DOHH2 (cell line): Measurements from ENCODE around the gene TBL3.

Experiments
- H3F3A ChIP-seq: fragments of 200-600 bp; sonication (generic), shearing (Covaris generic); 2 replicates; pipeline ENCODE4 v1.6.0; 2016; ENCODE audit warnings: antibody characterized with exemption, mild to moderate bottlenecking; ENCODE audit not compliant: control insufficient read depth, insufficient read depth
- H3K27ac ChIP-seq: fragments of 200-600 bp; sonication (generic); 2 replicates; pipeline ENCODE4 v1.5.1; 2014; ENCODE audit warnings: low read depth, mild to moderate bottlenecking, low read length, moderate library complexity
- H3K27me3 ChIP-seq: fragments of 200-600 bp; sonication (generic); 2 replicates; pipeline ENCODE4 v1.6.1; 2014; ENCODE audit warnings: mild to moderate bottlenecking, low read length, mixed read lengths; ENCODE audit not compliant: control insufficient read depth
- H3K36me3 ChIP-seq: fragments of 200-600 bp; sonication (generic); 2 replicates; pipeline ENCODE4 v1.6.1; 2014; ENCODE audit warnings: mild to moderate bottlenecking, low read length, moderate library complexity, mixed read lengths; ENCODE audit not compliant: control insufficient read depth
- H3K4me1 ChIP-seq: fragments of 200-600 bp; sonication (generic); 2 replicates; pipeline ENCODE4 v1.6.1; 2014; ENCODE audit warnings: mild to moderate bottlenecking, low read length, mixed read lengths; ENCODE audit not compliant: control insufficient read depth
- H3K4me2 ChIP-seq: fragments of 200-600 bp; sonication (generic); 2 replicates; pipeline ENCODE4 v1.6.0; 2014; ENCODE audit warnings: mild to moderate bottlenecking, low read length, moderate library complexity
- H3K4me3 ChIP-seq: fragments of 200-600 bp; sonication (generic); 2 replicates; pipeline ENCODE4 v1.5.1; 2014; ENCODE audit warnings: mild to moderate bottlenecking, low read length, mixed read lengths
- H3K79me2 ChIP-seq: fragments of 200-600 bp; sonication (generic); 2 replicates; pipeline ENCODE4 v1.6.1; 2014; ENCODE audit warnings: mild to moderate bottlenecking, low read length, mixed read lengths; ENCODE audit not compliant: control insufficient read depth
- H3K9me2 ChIP-seq: fragments of 200-600 bp; sonication (generic); replicated peaks from 2 replicates; pipeline ENCODE4 v1.6.1; 2014; ENCODE audit warnings: mild to moderate bottlenecking, low read length, mixed read lengths; ENCODE audit not compliant: control insufficient read depth
- H3K9me3 ChIP-seq: fragments of 200-600 bp; sonication (generic); 2 replicates; pipeline ENCODE4 v1.6.1; 2014; ENCODE audit warnings: antibody characterized with exemption, low read length, mixed read lengths; ENCODE audit not compliant: control insufficient read depth, insufficient read depth
- H4K20me1 ChIP-seq: fragments of 200-600 bp; sonication (generic); 2 replicates; pipeline ENCODE4 v1.6.0; 2014; ENCODE audit warnings: low read depth, mild to moderate bottlenecking, antibody characterized with exemption, low read length, moderate library complexity; ENCODE audit not compliant: control insufficient read depth, insufficient read depth
- CTCF ChIP-seq: fragments of 200-600 bp; sonication (generic); IDR thresholded peaks from one replicate; pipeline ENCODE4 v1.5.1; 2014; ENCODE audit warnings: antibody characterized with exemption, mild to moderate bottlenecking, low read depth, low read length; ENCODE audit not compliant: poor library complexity, severe bottlenecking
- EZH2phosphoT487 ChIP-seq: fragments of 200-600 bp; sonication (generic); IDR thresholded peaks from 2 replicates; pipeline ENCODE4 v1.6.1; 2017; ENCODE audit warnings: borderline replicate concordance, mild to moderate bottlenecking, antibody characterized with exemption, low read length, moderate library complexity, mixed read lengths

The TBL3 gene

GRCh38 chr16:1924095-1924494 lies 47.8 kb upstream of the TBL3 start:
- Histone ChIP-seq H3K4me1 (peaks cover 2% of the 10 kb centered on the region; the same call in 1 of the 2 replicates), H3F3A (no peaks in the 10 kb centered on the region), H3K36me3 (no peaks in the 10 kb centered on the region), H3K27me3 (no peaks in the 10 kb centered on the region), H3K9me3 (no peaks in the 10 kb centered on the region), H3K4me3 (no peak overlapping the region), H4K20me1 (no peaks in the 10 kb centered on the region), H3K4me2 (no peak overlapping the region), H3K27ac (no peak overlapping the region), H3K9me2 (no peaks in the 10 kb centered on the region), H3K79me2 (no peaks in the 10 kb centered on the region)
- no peak for TF ChIP-seq EZH2phosphoT487
- TF ChIP-seq CTCF, result no peak

- H4K20me1 ChIP-seq, result no peaks in the 10 kb centered on the region
- H3K27ac ChIP-seq, result no peak overlapping the region
- H3K4me2 ChIP-seq, result no peak overlapping the region
- H3K79me2 ChIP-seq, result no peaks in the 10 kb centered on the region
- H3K9me3 ChIP-seq, result no peaks in the 10 kb centered on the region
- no peaks in the 10 kb centered on the region for H3K9me2 ChIP-seq
- no peak for TF ChIP-seq EZH2phosphoT487
- TF ChIP-seq CTCF, result no peak
- H3K27me3 ChIP-seq, result 0 out of 2 replicates have a peak, but pooled peaks cover 2% of the 10 kb centered on the region
- H3K4me1 ChIP-seq, result peaks cover 8% of the 10 kb centered on the region
- no peaks in the 10 kb centered on the region for H3K36me3 ChIP-seq
- no peaks in the 10 kb centered on the region for H3F3A ChIP-seq
- no peak overlapping the region for H3K4me3 ChIP-seq
Measured at GRCh38 chr16:1926271-1926670, 45.6 kb upstream of the TBL3 start.

GRCh38 chr16:1929105-1929504 lies 42.7 kb upstream of the TBL3 start:
- Histone ChIP-seq H3K9me3 (no peaks in the 10 kb centered on the region), H3K27ac (no peak overlapping the region), H3F3A (no peaks in the 10 kb centered on the region), H3K4me3 (peak overlapping the region; percentile 67), H4K20me1 (no peaks in the 10 kb centered on the region), H3K36me3 (no peaks in the 10 kb centered on the region), H3K4me2 (peak overlapping the region; percentile 67), H3K27me3 (0 out of 2 replicates have a peak, but pooled peaks cover 2% of the 10 kb centered on the region), H3K4me1 (peaks cover 8% of the 10 kb centered on the region), H3K79me2 (no peaks in the 10 kb centered on the region), H3K9me2 (no peaks in the 10 kb centered on the region)
- TF ChIP-seq CTCF, result no peak
- no peak for TF ChIP-seq EZH2phosphoT487
